ENCODE measurements around the gene MUC13.

Gene MUC13

DNA sequence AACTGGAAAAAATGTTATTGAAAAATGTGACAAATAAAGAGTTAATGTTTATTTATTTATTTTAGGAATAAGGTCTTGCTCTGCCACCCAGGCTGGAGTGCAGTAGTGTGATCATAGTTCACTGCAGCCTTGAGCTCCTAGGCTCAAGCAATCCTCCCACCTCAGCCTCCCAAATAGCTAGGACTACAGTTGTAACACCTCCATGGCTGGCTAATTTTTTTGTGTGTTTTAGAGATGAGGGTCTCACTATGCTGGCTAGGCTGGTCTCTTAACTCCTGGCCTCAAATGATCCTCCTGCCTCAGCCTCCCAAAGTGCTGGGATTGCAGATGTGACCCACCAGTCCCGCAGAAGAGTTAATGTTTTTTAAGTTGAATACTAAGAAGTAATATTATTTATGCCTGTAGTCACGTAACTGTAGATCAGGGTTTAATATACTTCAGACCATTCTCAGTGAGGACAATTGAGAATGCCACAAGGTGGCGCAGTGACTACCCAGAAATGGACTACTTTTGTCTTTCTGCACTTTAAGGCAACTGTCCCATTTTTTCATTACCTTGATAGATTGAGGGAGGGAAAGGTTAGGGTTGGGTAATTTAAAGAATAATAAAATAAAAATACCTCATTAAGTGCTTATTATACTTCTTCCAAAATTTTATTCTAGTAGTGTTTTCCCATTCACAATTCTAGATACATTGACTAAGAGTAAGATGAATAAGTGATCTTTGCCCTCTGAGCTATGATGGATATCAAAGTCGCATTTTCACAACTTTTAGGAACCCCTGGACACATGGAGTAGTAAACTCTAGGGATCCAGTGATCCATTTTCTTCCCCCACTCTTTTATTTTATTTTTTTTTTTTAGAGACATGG is 6.0 kb downstream of the MUC13 start:
- no peaks in the 10 kb centered on the region for H3K4me1 ChIP-seq
- TF ChIP-seq, protein P1, sequence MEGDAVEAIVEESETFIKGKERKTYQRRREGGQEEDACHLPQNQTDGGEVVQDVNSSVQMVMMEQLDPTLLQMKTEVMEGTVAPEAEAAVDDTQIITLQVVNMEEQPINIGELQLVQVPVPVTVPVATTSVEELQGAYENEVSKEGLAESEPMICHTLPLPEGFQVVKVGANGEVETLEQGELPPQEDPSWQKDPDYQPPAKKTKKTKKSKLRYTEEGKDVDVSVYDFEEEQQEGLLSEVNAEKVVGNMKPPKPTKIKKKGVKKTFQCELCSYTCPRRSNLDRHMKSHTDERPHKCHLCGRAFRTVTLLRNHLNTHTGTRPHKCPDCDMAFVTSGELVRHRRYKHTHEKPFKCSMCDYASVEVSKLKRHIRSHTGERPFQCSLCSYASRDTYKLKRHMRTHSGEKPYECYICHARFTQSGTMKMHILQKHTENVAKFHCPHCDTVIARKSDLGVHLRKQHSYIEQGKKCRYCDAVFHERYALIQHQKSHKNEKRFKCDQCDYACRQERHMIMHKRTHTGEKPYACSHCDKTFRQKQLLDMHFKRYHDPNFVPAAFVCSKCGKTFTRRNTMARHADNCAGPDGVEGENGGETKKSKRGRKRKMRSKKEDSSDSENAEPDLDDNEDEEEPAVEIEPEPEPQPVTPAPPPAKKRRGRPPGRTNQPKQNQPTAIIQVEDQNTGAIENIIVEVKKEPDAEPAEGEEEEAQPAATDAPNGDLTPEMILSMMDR (IDR thresholded peaks at IDR 0.05; ENCODE audit: low read depth, low read length) = peak; percentile 91
- no peaks in the 10 kb centered on the region for H3K36me3 ChIP-seq
- H3K27me3 ChIP-seq = no peaks in the 10 kb centered on the region
- peak; percentile 74 for DNase-seq
- no peak overlapping the region for H3K4me3 ChIP-seq (ENCODE audit: low read depth, low read length)
- no peaks in the 10 kb centered on the region for H3K9me3 ChIP-seq

DNA sequence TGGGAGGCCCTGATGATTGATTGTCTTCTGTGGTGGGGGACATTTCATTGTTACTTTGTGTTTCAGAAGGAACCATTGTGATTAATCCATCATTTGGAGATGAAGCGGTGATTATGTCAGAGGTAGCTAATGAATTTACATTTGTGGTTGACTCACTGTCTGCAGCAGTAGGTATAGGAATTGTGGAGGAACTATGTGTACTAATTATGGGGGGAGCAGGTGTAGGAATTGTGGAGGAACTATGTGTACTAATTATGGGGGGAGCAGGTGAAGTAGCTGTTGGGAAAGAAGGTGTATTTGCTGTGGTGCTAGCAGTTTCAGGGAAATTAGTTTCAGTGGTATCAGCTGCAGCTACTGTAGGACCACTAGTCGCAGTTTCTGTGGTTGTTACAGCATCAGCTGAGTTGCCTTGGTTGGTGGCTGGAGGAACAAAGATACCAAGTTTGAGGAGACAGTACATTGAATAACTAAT is 6.9 kb downstream of the MUC13 start:
- Histone ChIP-seq H3K9me3 (no peaks in the 10 kb centered on the region), H3K4me3 (ENCODE audit: low read depth, low read length) (no peak overlapping the region), H3K4me1 (no peaks in the 10 kb centered on the region), H3K36me3 (no peaks in the 10 kb centered on the region), H3K27me3 (no peaks in the 10 kb centered on the region)
- TF ChIP-seq, protein P1 (IDR thresholded peaks at IDR 0.05; ENCODE audit: low read depth, low read length) = no peak
- no peak for DNase-seq

DNA sequence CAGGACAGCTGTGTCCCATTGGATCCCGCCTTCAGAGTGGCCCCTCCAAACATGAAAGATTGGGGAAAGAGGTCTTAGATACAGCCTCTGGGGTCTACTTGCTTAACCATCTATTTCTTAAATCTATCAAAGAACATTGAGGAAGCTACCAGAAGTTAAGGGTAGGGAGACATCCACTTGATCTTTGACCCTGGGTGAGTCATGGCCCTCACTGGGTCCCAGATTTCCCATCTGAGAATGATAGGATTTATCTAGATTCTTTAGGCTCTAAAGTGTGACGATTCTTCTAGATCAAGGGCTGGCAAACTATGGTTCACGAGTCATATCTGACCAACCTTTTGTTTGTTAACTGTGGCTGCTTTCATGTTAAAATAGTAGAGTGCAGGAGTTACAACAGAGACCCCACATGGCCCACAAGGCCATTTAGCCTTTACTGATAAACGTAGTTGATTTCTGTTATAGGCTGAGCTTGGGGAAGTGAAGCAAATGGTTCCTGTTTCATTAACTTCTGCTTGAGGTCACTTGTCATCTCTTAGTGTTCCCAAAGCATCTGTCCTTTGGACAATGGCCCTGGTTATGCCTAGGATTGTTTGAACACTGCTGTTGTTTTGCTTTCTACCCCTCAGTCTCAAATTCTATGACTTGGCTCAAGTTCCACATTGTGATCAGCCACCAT is 8.0 kb downstream of the MUC13 start:
- TF ChIP-seq, protein P1 (IDR thresholded peaks at IDR 0.05; ENCODE audit: low read depth, low read length) = no peak
- Histone ChIP-seq H3K4me1 (no peaks in the 10 kb centered on the region), H3K4me3 (ENCODE audit: low read depth, low read length) (no peak overlapping the region), H3K36me3 (no peaks in the 10 kb centered on the region), H3K27me3 (no peaks in the 10 kb centered on the region), H3K9me3 (no peaks in the 10 kb centered on the region)
- DNase-seq = no peak

DNA sequence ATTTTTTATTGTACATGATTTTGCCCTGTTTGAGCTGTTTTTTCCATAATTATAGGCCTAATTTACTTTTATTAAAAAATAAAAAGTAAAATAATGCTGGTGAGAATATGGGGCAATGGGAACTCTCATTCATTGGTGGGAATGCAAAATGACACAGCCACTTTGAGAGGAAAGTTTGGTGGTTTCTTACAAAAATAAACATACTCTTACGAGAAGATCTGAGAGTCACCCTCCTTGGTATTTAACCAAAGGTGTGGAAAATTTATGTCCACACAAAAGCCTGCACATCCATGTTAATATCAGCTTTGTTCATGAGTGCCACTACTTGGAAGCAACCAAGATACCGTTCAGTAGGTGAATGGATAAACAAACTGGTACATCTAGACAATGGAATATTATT is 9.8 kb downstream of the MUC13 start:
- Histone ChIP-seq H3K4me3 (ENCODE audit: low read depth, low read length) (no peak overlapping the region), H3K36me3 (no peaks in the 10 kb centered on the region), H3K4me1 (no peaks in the 10 kb centered on the region), H3K27me3 (no peaks in the 10 kb centered on the region), H3K9me3 (no peaks in the 10 kb centered on the region)
- no peak for DNase-seq
- TF ChIP-seq, protein P1 (IDR thresholded peaks at IDR 0.05; ENCODE audit: low read depth, low read length) = no peak

DNA sequence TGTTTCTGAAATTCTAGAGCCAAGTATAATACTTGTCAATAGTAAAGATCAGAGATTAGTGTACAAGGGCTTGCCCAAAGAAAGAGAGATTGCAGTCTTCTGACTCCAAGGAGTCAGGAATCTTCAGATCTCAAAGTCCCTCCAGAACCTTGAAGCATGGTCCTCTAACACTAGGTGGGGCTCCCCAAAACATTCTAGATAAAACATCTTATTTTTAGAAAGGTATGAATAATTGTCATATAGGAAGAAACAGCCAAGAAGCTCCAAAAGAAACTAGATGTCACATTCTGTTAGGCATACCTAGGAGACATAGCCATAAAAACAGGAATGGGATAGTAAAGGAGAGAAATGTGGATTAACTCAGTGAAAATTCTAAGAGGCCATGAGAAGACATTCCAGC is 10.7 kb downstream of the MUC13 start:
- no peaks in the 10 kb centered on the region for H3K4me1 ChIP-seq
- no peaks in the 10 kb centered on the region for H3K36me3 ChIP-seq
- no peak overlapping the region for H3K4me3 ChIP-seq (ENCODE audit: low read depth, low read length)
- H3K27me3 ChIP-seq = no peaks in the 10 kb centered on the region
- DNase-seq = no peak
- TF ChIP-seq, protein P1 (IDR thresholded peaks at IDR 0.05; ENCODE audit: low read depth, low read length) = no peak; the same call in 1 of the 2 replicates
- no peaks in the 10 kb centered on the region for H3K9me3 ChIP-seq

DNA sequence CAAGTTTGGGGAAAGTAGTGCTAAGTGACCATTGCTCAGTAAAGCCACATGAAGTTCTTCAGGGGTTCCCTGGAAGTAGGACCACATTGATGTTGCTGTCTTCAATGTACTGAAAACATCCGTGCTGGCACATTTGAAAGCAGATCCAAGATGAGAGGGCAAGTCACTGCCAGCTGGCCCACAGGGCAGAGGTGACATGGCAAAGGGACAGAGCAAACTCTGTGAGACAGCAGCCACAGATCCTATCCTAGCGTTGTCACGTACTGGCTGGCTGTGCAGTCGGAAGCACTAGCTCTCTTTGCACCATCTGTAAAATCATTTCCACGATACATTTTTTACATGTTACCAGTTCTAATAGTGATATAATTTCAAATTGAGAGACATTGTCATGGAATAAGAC is 13.8 kb downstream of the MUC13 start:
- no peaks in the 10 kb centered on the region for H3K27me3 ChIP-seq
- TF ChIP-seq, protein P1 (IDR thresholded peaks at IDR 0.05; ENCODE audit: low read depth, low read length) = no peak
- DNase-seq = no peak
- peaks cover 5% of the 10 kb centered on the region; the same call in 1 of the 2 replicates for H3K4me1 ChIP-seq
- H3K4me3 ChIP-seq (ENCODE audit: low read depth, low read length) = no peak overlapping the region
- H3K36me3 ChIP-seq = no peaks in the 10 kb centered on the region
- no peaks in the 10 kb centered on the region for H3K9me3 ChIP-seq

All from BE2C (cell line).